Lower leg skin (tissue), 4 donors: Measurements from ENCODE around the gene ST8SIA2. TPM values are rescaled to one million over a fixed set of nuclear protein-coding genes. Genes with fewer than 3 reads are reported as not detected.

ENCODE experiments used
- DNase-seq, 2 donors: peaks; one replicate each; pipeline ENCODE4 v3.0.0-alpha.2; 2019; ENCODE audit warnings: low spot score in 2 of 2
- H3K4me3 ChIP-seq: fragments of 200-600 bp; sonication (generic); 2 replicates; pipeline ENCODE4 v1.5.1; 2017; ENCODE audit warnings: mild to moderate bottlenecking, low read depth; ENCODE audit not compliant: poor library complexity, severe bottlenecking
- CTCF ChIP-seq, 3 donors: fragments of 450-650 bp; IDR thresholded peaks; one replicate each; pipeline ENCODE4 v1.5.1; 2016; ENCODE audit warnings: antibody characterized with exemption in 3 of 3, mild to moderate bottlenecking in 3 of 3, moderate library complexity in 2 of 3
- POLR2A ChIP-seq, 2 donors: fragments of 450-650 bp; IDR thresholded peaks; one replicate each; pipeline ENCODE4 v1.6.1; 2016 to 2017; ENCODE audit warnings: antibody characterized with exemption in 2 of 2, mild to moderate bottlenecking in 1 of 2, moderate library complexity in 1 of 2
- WGBS, 2 donors: methylation state at CpG; one replicate each; pipeline ENCODE4 v1.1.5; 2018; 5-methylcytosine and 5-hydroxymethylcytosine counted together
- intact Hi-C: fragments of 100-400 bp; cut with DNase I; formaldehyde crosslinking; loops from one replicate; pipeline ENCODE4 v1.15.0; 2023; ENCODE audit warnings: low total_unique reads
- total RNA-seq, 4 donors: library from RNA; depleted of rRNA; stranded (reverse); fragments of >200 nt; gene quantifications; one replicate each; pipeline ENCODE4 v1.1.0, GENCODE V29; 2016

ST8SIA2 gene
- total RNA-seq, 4 donors from 2014 or later: 0.06 TPM; not detected in 3

GRCh38 chr15:92430069-92430440 is 36.4 kb downstream of the ST8SIA2 start:
- no peak overlapping the region for H3K4me3 ChIP-seq
- no peak for DNase-seq
- intact Hi-C loops: no loop called here
- WGBS, 2 donors: 82 to 88% methylated on average over 1 of the region's 1 CpG
- no peak for TF ChIP-seq POLR2A (IDR thresholded peaks at IDR 0.05)

- intact Hi-C loops: no loop called here
- TF ChIP-seq CTCF (IDR thresholded peaks at IDR 0.05): no peak
- no peak overlapping the region for H3K4me3 ChIP-seq
- WGBS, 2 donors: 72 to 77% methylated on average over 3 of the region's 3 CpGs
- DNase-seq: no peak
Measured at GRCh38 chr15:92435145-92435544, 41.5 kb downstream of the ST8SIA2 start.

- intact Hi-C loops: no loop called here
- TF ChIP-seq POLR2A (IDR thresholded peaks at IDR 0.05) (no peak), CTCF (IDR thresholded peaks at IDR 0.05) (no peak)
- no peak overlapping the region for H3K4me3 ChIP-seq
- 78 to 89% methylated on average over 12 of the region's 12 CpGs for WGBS, 2 donors
- no peak for DNase-seq
Measured at GRCh38 chr15:92438471-92438870, 44.8 kb downstream of the ST8SIA2 start.

GRCh38 chr15:92443381-92443780 is 49.7 kb downstream of the ST8SIA2 start:
- TF ChIP-seq CTCF (IDR thresholded peaks at IDR 0.05): no peak
- TF ChIP-seq POLR2A (IDR thresholded peaks at IDR 0.05): no peak
- no peak for DNase-seq
- 89 to 92% methylated on average over 3 of the region's 3 CpGs for WGBS, 2 donors
- intact Hi-C loops: no loop called here
- H3K4me3 ChIP-seq: no peak overlapping the region

- no peak for TF ChIP-seq POLR2A (IDR thresholded peaks at IDR 0.05)
- intact Hi-C loops: no loop called here
- WGBS, 2 donors: 93 to 95% methylated on average over 21 of the region's 21 CpGs
- H3K4me3 ChIP-seq: no peak overlapping the region
- no peak for DNase-seq
Measured at GRCh38 chr15:92444631-92445030, 51.0 kb downstream of the ST8SIA2 start.

GRCh38 chr15:92448370-92448769 is 54.7 kb downstream of the ST8SIA2 start:
- TF ChIP-seq CTCF (IDR thresholded peaks at IDR 0.05): no peak
- TF ChIP-seq POLR2A (IDR thresholded peaks at IDR 0.05): no peak
- intact Hi-C loops: no loop called here
- H3K4me3 ChIP-seq: no peak overlapping the region
- DNase-seq: no peak
- 87 to 92% methylated on average over 6 of the region's 6 CpGs for WGBS, 2 donors

- no peak for DNase-seq
- no peak for TF ChIP-seq CTCF (IDR thresholded peaks at IDR 0.05)
- TF ChIP-seq POLR2A (IDR thresholded peaks at IDR 0.05): no peak
- H3K4me3 ChIP-seq: no peak overlapping the region
- intact Hi-C loops: no loop called here
- WGBS, 2 donors: 67% methylated on average over 2 of the region's 2 CpGs
Measured at GRCh38 chr15:92449476-92449875, 55.8 kb downstream of the ST8SIA2 start.
